AG04449 (cell line): ENCODE results near the gene ODC1.
"Not testable (repeated sequence)": the region's sequence is repeated elsewhere in the genome, so short reads cannot be mapped to it uniquely, and the experiment has no call there.

ENCODE experiments used
- CTCF ChIA-PET: fragments of 350-600 bp; formaldehyde crosslinking; extraction: SDS; loops from one replicate; lab custom pipeline; 2021; ENCODE audit warnings: antibody characterized with exemption; lab: Yijun Ruan, JAX
- POLR2A ChIA-PET: fragments of 400-600, 350-600 bp; formaldehyde crosslinking; extraction: SDS; loops from one replicate; lab custom pipeline; 2020; ENCODE audit warnings: antibody characterized with exemption, inconsistent platforms; lab: Yijun Ruan, JAX
- DNase-seq: peaks from one replicate; pipeline ENCODE4 v3.0.0-alpha.2; 2010; ENCODE audit warnings: low read depth, low spot score
- H3K4me3 ChIP-seq: 2 replicates; pipeline ENCODE4 v1.5.1; 2011; ENCODE audit warnings: low read depth, mild to moderate bottlenecking, control low read depth, low read length
- CTCF ChIP-seq: IDR thresholded peaks from one replicate; pipeline ENCODE4 v1.5.1; 2011; ENCODE audit warnings: mild to moderate bottlenecking, moderate library complexity, low read length, control low read depth, inconsistent platforms; ENCODE audit not compliant: insufficient read depth; ENCODE audit errors: missing control alignments

Gene ODC1

DNA sequence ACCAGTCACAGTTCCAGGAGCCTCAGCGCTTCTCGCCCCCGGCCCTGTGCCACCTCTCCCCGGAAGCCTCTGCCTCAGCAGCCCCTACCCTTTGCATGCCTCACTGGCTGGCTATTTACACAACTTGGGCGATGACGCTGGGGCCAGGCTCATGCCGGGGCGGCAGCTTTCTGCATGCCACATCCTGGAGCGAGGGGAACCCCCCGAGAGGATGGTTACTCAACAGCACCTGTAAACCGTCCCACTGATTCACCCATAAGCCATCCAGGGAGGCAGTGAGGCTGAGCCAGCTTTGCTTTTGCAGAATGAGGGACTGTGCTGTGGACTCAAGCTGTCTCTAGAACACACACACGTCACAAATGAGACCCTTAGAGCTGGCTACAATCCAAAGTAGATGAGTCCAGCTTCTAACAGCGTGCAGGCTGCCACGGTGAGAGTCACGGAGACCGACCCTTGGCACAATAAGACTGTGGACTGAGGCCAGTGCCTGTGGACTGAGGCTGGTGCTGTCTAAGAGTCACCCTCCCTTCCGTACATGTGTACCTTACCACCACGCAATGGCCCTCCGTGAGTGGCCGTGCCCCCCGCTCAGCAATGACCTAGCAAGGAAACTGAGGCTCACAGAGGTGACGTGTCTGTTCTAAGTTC is 45.6 kb upstream of the ODC1 start:
- no peak overlapping the region for H3K4me3 ChIP-seq
- POLR2A ChIA-PET: no interaction called here
- CTCF ChIA-PET: no interaction called here
- TF ChIP-seq CTCF: no peak
- DNase-seq: no peak

DNA sequence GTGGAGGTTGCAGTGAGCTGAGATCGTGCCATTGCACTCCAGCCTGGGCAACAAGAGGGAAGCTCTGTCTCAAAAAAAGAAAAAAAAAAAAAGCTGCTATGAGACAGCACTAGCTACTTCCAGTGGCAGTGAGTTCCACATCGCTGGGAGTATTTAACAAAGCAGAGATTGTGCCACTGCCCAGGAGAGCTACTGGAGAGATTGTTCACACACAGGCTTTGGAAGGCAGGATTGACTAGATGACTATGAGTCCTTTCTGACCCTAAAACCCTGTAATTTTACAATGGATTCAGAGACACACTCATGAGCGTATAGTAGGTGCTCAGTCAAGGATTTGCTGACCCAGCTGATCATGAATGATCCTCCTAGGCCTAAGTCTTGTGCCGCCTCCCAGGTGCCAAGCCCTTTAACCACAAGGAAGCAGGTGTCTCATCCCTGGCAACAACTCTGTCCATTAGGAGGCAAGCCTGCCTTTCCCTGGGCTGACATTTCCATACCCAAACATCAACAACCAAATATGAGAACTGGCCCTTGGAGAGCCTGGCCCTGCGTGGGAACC is 45.0 kb upstream of the ODC1 start:
- TF ChIP-seq CTCF: no peak
- POLR2A ChIA-PET: no interaction called here
- no peak for DNase-seq
- H3K4me3 ChIP-seq: no peak overlapping the region
- CTCF ChIA-PET: no interaction called here

GRCh38 chr2:10490806-10491291 is 42.7 kb upstream of the ODC1 start:
- DNase-seq: no peak
- no peak for TF ChIP-seq CTCF
- ChIA-PET CTCF (no interaction called here), POLR2A (no interaction called here)
- H3K4me3 ChIP-seq: no peak overlapping the region

- ChIA-PET CTCF (no interaction called here), POLR2A (no interaction called here)
- no peak overlapping the region for H3K4me3 ChIP-seq
- TF ChIP-seq CTCF: no peak
- no peak for DNase-seq
Measured at GRCh38 chr2:10489842-10490555, 41.9 kb upstream of the ODC1 start.

GRCh38 chr2:10488142-10488541 is 40.0 kb upstream of the ODC1 start:
- DNase-seq, POLR2A ChIA-PET, H3K4me3 ChIP-seq, CTCF ChIA-PET: not testable (repeated sequence)

DNA sequence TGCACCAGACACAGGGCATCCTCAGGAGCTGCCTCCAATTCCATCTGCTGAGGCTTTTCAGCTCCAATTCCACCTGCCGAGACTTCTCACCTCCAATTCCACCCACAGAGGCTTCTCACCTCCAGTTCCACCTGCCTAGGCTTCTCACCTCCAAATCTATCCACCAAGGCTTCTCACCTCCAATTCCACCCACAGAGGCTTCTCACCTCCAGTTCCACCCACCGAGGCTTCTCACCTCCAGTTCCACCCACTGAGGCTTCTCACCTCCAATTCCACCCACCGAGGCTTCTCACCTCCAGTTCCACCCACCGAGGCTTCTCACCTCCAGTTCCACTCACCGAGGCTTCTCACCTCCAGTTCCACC is 39.6 kb upstream of the ODC1 start:
- POLR2A ChIA-PET, DNase-seq, H3K4me3 ChIP-seq, CTCF ChIA-PET: not testable (repeated sequence)

DNA sequence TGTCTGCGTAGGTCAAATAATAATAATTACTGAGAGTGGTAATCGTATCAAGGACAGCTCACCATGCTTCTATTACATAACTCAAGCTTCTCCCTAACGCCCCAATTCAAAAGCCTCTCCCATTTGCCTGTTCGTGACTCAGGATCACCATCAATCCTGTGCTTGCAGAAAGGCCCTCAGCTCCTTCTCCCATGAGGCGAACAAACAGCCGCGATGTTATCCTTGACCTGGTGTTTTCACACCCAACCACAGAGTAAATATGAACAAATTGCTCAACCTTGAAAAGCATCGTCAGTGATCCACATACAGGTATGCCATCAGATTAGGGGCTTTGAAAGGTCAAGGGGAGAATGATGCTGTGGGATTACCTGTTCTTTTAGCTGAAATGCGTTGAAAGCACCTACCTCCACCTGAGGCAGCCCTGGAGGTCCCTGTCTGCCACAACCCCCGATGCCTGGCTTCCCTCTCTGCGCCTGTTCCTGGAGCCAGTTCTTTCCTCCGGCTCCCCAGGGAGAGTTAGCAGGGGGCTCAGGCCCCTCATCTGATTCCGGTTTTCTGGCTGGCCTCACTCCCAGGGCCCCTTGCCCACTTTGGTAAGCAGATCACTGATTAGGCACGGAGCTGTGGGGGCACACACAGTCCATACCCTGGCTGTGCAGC is 39.1 kb upstream of the ODC1 start:
- ChIA-PET CTCF (no interaction called here), POLR2A (no interaction called here)
- DNase-seq: no peak
- TF ChIP-seq CTCF: no peak
- H3K4me3 ChIP-seq: no peak overlapping the region
